Gastroesophageal sphincter (tissue), 3 donors: ENCODE results near the gene MORC1.

Experiments used
- CTCF ChIP-seq, 4 experiments: fragments of 200-600 bp in 2 of 4; fragments of 450-650 bp in 2 of 4; sonication (generic) in 1 of 4; IDR thresholded peaks; one replicate each; pipeline ENCODE4 v1.5.1; 2017 to 2019; ENCODE audit warnings: antibody characterized with exemption in 4 of 4, mild to moderate bottlenecking in 2 of 4, moderate library complexity in 2 of 4
- POLR2A ChIP-seq, 2 donors: fragments of 450-650 bp; IDR thresholded peaks; one replicate each; pipeline ENCODE4 v1.6.1; 2017; ENCODE audit warnings: antibody characterized with exemption in 2 of 2, mild to moderate bottlenecking in 2 of 2, moderate library complexity in 1 of 2
- POLR2AphosphoS5 ChIP-seq: sonication (generic); formaldehyde crosslinking; IDR thresholded peaks from one replicate; pipeline ENCODE4 v1.6.1; 2017; ENCODE audit warnings: antibody characterized with exemption

GRCh38 chr3:109132801-109133473 lies 15.0 kb upstream of the MORC1 start:
- TF ChIP-seq CTCF (IDR thresholded peaks at IDR 0.05) (no peak), POLR2A (IDR thresholded peaks at IDR 0.05) (no peak), POLR2AphosphoS5 (no peak)
